Measurements from ENCODE around the gene AMH.

Gene AMH

GRCh38 chr19:2253106-2254063 is 4.3 kb downstream of the AMH start:
- TF ChIP-seq Cebpa-rat (IDR thresholded peaks at IDR 0.05), result no peak
- H3K9ac ChIP-seq, result peak overlapping the region; percentile 30; the same call in 1 of the 2 replicates
- H3K4me3 ChIP-seq, result peak overlapping the region; percentile 60
- peaks cover 59% of the 10 kb centered on the region for H4K20me1 ChIP-seq
- peaks cover 18% of the 10 kb centered on the region for H3K36me3 ChIP-seq
- no peak overlapping the region for H3K27ac ChIP-seq
- H3K4me2 ChIP-seq, result peak overlapping the region; percentile 89
- peaks cover 67% of the 10 kb centered on the region for H3K27me3 ChIP-seq
- no peaks in the 10 kb centered on the region for H3K9me3 ChIP-seq
- peaks cover 77% of the 10 kb centered on the region for H3K4me1 ChIP-seq

- Histone ChIP-seq H3K4me3 (peak overlapping the region; percentile 60; the same call in 1 of the 2 replicates), H3K27ac (no peak overlapping the region), H3K9me3 (no peaks in the 10 kb centered on the region), H3K4me2 (peak overlapping the region; percentile 89), H3K4me1 (peaks cover 86% of the 10 kb centered on the region), H4K20me1 (peaks cover 50% of the 10 kb centered on the region), H3K36me3 (peaks cover 9% of the 10 kb centered on the region), H3K9ac (no peak overlapping the region), H3K27me3 (peaks cover 60% of the 10 kb centered on the region)
- TF ChIP-seq Cebpa-rat (IDR thresholded peaks at IDR 0.05), result no peak
Observed at GRCh38 chr19:2254064-2254872, 5.1 kb downstream of the AMH start.

GRCh38 chr19:2255112-2255845 is 6.2 kb downstream of the AMH start:
- Histone ChIP-seq H3K27ac (peak overlapping the region; percentile 72), H3K9me3 (no peaks in the 10 kb centered on the region), H3K36me3 (peaks cover 4% of the 10 kb centered on the region; the same call in 1 of the 2 replicates), H3K4me3 (no peak overlapping the region), H3K4me2 (peak overlapping the region; percentile 86), H3K4me1 (peaks cover 96% of the 10 kb centered on the region), H3K9ac (peak overlapping the region; percentile 40; the same call in 1 of the 2 replicates), H4K20me1 (peaks cover 40% of the 10 kb centered on the region), H3K27me3 (peaks cover 50% of the 10 kb centered on the region)
- TF ChIP-seq Cebpa-rat (IDR thresholded peaks at IDR 0.05), result no peak

GRCh38 chr19:2255982-2256685 is 7.0 kb downstream of the AMH start, which contains the start of gene JSRP1:
Gene JSRP1, minus strand, starts transcription at chr19:2256417. Its CDS starts 1,103 bp downstream, at chr19:2255314.
- peak within 1 kb of the TSS; percentile 86 for H3K4me2 ChIP-seq

GRCh38 chr19:2259336-2259735 is 10.2 kb downstream of the AMH start:
- Histone ChIP-seq H3K27me3 (peaks cover 9% of the 10 kb centered on the region; the same call in 1 of the 2 replicates), H3K27ac (peak overlapping the region; percentile 45), H3K4me3 (no peak overlapping the region), H3K4me2 (peak overlapping the region; percentile 56), H4K20me1 (no peaks in the 10 kb centered on the region), H3K4me1 (peaks cover 98% of the 10 kb centered on the region), H3K36me3 (no peaks in the 10 kb centered on the region), H3K9ac (0 out of 2 replicates have a peak overlapping the region, but pooled peaks have one; percentile 41), H3K9me3 (no peaks in the 10 kb centered on the region)
- no peak for TF ChIP-seq Cebpa-rat (IDR thresholded peaks at IDR 0.05)

More at GRCh38 chr19:2255982-2256685, 7.0 kb downstream of the AMH start, which contains the start of gene JSRP1:
- peaks cover 99% of the 10 kb centered on the region for H3K4me1 ChIP-seq
- no peak within 1 kb of the TSS for H3K4me3 ChIP-seq
- TF ChIP-seq Cebpa-rat (IDR thresholded peaks at IDR 0.05), result no peak
- peaks cover 41% of the 10 kb centered on the region for H3K27me3 ChIP-seq
- peak within 1 kb of the TSS; percentile 45 for H3K9ac ChIP-seq
- H4K20me1 ChIP-seq, result peaks cover 31% of the 10 kb centered on the region
- H3K9me3 ChIP-seq, result no peaks in the 10 kb centered on the region
- peaks cover 4% of the 10 kb centered on the region; the same call in 1 of the 2 replicates for H3K36me3 ChIP-seq
- peak within 1 kb of the TSS; percentile 80 for H3K27ac ChIP-seq

GRCh38 chr19:2260341-2260805 is 11.2 kb downstream of the AMH start:
- Histone ChIP-seq H3K4me3 (no peak overlapping the region), H3K4me1 (peaks cover 98% of the 10 kb centered on the region), H3K27ac (peak overlapping the region; percentile 45), H3K4me2 (peak overlapping the region; percentile 56), H3K9me3 (no peaks in the 10 kb centered on the region), H4K20me1 (no peaks in the 10 kb centered on the region), H3K9ac (peak overlapping the region; percentile 41; the same call in 1 of the 2 replicates), H3K27me3 (no peaks in the 10 kb centered on the region), H3K36me3 (no peaks in the 10 kb centered on the region)
- no peak for TF ChIP-seq Cebpa-rat (IDR thresholded peaks at IDR 0.05)

- Histone ChIP-seq H3K9ac (no peak overlapping the region), H3K4me3 (no peak overlapping the region), H3K9me3 (no peaks in the 10 kb centered on the region), H4K20me1 (no peaks in the 10 kb centered on the region), H3K27ac (no peak overlapping the region), H3K4me2 (0 out of 2 replicates have a peak overlapping the region, but pooled peaks have one; percentile 13), H3K4me1 (peaks cover 98% of the 10 kb centered on the region), H3K36me3 (no peaks in the 10 kb centered on the region), H3K27me3 (no peaks in the 10 kb centered on the region)
- no peak for TF ChIP-seq Cebpa-rat (IDR thresholded peaks at IDR 0.05)
Observed at GRCh38 chr19:2261438-2262172, 12.5 kb downstream of the AMH start.

Data from BLaER1 (cell line).